CD4-positive, alpha-beta T cell (primary cell): Measurements from ENCODE around the gene CTNNA1. TPM values are rescaled to one million over a fixed set of nuclear protein-coding genes. Genes with fewer than 3 reads are reported as not detected.

Source experiments
- ATAC-seq: fragments of 200-7000 bp; cut with Tn5 transposase; one replicate; pipeline ENCODE4 v1.10.0; 2022; ENCODE audit warnings: mild to moderate bottlenecking; ENCODE audit not compliant: poor library complexity
- CTCF ChIA-PET: fragments of 350-600 bp; sonication (Branson Sonifier 250); formaldehyde crosslinking; loops from one replicate; lab custom pipeline; 2021; ENCODE audit warnings: antibody characterized with exemption, inconsistent platforms; lab: Charles Lee
- POLR2A ChIA-PET: fragments of 350-600 bp; sonication (Branson Sonifier 250); formaldehyde crosslinking; loops from one replicate; lab custom pipeline; 2021; ENCODE audit warnings: antibody characterized with exemption, inconsistent platforms; lab: Charles Lee
- DNase-seq, 14 experiments: peaks; one replicate each; pipeline ENCODE4 v3.0.0-alpha.2; 2013 to 2020; ENCODE audit warnings: mixed read lengths in 2 of 14
- H3K27ac ChIP-seq, 2 donors: one replicate each; pipeline versions ENCODE4 v1.5.1 to v1.7.0; 2013; ENCODE audit warnings: low read length in 2 of 2, low read depth in 1 of 2, mild to moderate bottlenecking in 1 of 2
- H3K27me3 ChIP-seq, 2 experiments: 1 replicate in 1 of 2; 2 replicates in 1 of 2; pipeline versions ENCODE4 v1.6.1 to v1.7.0; 2013; ENCODE audit warnings: low read length in 2 of 2, control low read depth in 1 of 2, mild to moderate bottlenecking in 1 of 2, moderate library complexity in 1 of 2; ENCODE audit not compliant: insufficient read depth in 2 of 2, control insufficient read depth in 1 of 2
- H3K36me3 ChIP-seq: one replicate; pipeline ENCODE4 v1.6.1; 2013; ENCODE audit warnings: low read length, control low read depth; ENCODE audit not compliant: insufficient read depth
- H3K4me1 ChIP-seq: one replicate; pipeline ENCODE4 v1.6.1; 2013; ENCODE audit warnings: low read length, control low read depth; ENCODE audit not compliant: insufficient read depth
- H3K4me3 ChIP-seq: one replicate; pipeline ENCODE4 v1.5.1; 2013; ENCODE audit warnings: mild to moderate bottlenecking, low read length, moderate library complexity
- H3K9me3 ChIP-seq, 2 experiments: 1 replicate in 1 of 2; 2 replicates in 1 of 2; pipeline versions ENCODE4 v1.6.1 to v1.7.0; 2013; ENCODE audit warnings: low read length in 2 of 2, mild to moderate bottlenecking in 2 of 2, control low read depth in 1 of 2, moderate library complexity in 1 of 2; ENCODE audit not compliant: control insufficient read depth in 1 of 2, insufficient read depth in 1 of 2
- H3K27ac Mint-ChIP-seq: one replicate; pipeline ENCODE4 v1.8.0; 2020; ENCODE audit warnings: mixed read lengths
- H3K27me3 Mint-ChIP-seq: one replicate; pipeline ENCODE4 v1.8.0; 2021; ENCODE audit warnings: mixed read lengths
- H3K36me3 Mint-ChIP-seq: one replicate; pipeline ENCODE4 v1.8.0; 2021; ENCODE audit warnings: low read depth, mixed read lengths
- H3K4me1 Mint-ChIP-seq: one replicate; pipeline ENCODE4 v1.8.0; 2021; ENCODE audit warnings: low read depth, mixed read lengths
- H3K4me3 Mint-ChIP-seq: one replicate; pipeline ENCODE4 v1.8.0; 2020; ENCODE audit warnings: mild to moderate bottlenecking, mixed read lengths
- H3K9me3 Mint-ChIP-seq: one replicate; pipeline ENCODE4 v1.8.0; 2020; ENCODE audit warnings: mixed read lengths
- CTCF ChIP-seq: fragments of 200-600 bp; IDR thresholded peaks from one replicate; pipeline ENCODE4 v1.8.0; 2022; ENCODE audit warnings: antibody characterized with exemption, mild to moderate bottlenecking
- intact Hi-C, 2 experiments: fragments of 100-400 bp; cut with DNase I in 1 of 2; cut with micrococcal nuclease in 1 of 2; formaldehyde crosslinking; loops; one replicate each; pipeline versions ENCODE4 v1.15.1 to v1.9.0; 2023 to 2025; cut with DNase I, micrococcal nuclease
- total RNA-seq, 174 experiments: library from RNA in 2 of 174; stranded (reverse) in 2 of 174; gene quantifications; one replicate each; pipeline ENCODE4 v1.2.3 and lab custom pipeline; 2021 to 2026

CTNNA1 gene
- total RNA-seq, 2 experiments from 2014 or later: 6.0 to 6.7 TPM

GRCh38 chr5:138890644-138891043 lies 137.4 kb downstream of the CTNNA1 start:
- Mint-ChIP-seq H3K4me3 (no peak overlapping the region), H3K27ac (no peak overlapping the region), H3K36me3 (peaks cover 22% of the 10 kb centered on the region), H3K27me3 (no peaks in the 10 kb centered on the region), H3K4me1 (no peaks in the 10 kb centered on the region), H3K9me3 (peaks cover 12% of the 10 kb centered on the region)
- no peaks in the 10 kb centered on the region for H3K4me1 ChIP-seq
- ChIA-PET CTCF (no interaction called here), POLR2A (no interaction called here)
- H3K27ac ChIP-seq: no peak overlapping the region
- no peak overlapping the region for H3K4me3 ChIP-seq
- no peak for TF ChIP-seq CTCF
- peaks cover 0 to 11% of the 10 kb centered on the region in 2 experiments for H3K9me3 ChIP-seq
- DNase-seq: no peak
- H3K36me3 ChIP-seq: peaks cover 14% of the 10 kb centered on the region
- no peak for ATAC-seq
- no peaks in the 10 kb centered on the region for H3K27me3 ChIP-seq
- intact Hi-C loops: no loop called here

DNA sequence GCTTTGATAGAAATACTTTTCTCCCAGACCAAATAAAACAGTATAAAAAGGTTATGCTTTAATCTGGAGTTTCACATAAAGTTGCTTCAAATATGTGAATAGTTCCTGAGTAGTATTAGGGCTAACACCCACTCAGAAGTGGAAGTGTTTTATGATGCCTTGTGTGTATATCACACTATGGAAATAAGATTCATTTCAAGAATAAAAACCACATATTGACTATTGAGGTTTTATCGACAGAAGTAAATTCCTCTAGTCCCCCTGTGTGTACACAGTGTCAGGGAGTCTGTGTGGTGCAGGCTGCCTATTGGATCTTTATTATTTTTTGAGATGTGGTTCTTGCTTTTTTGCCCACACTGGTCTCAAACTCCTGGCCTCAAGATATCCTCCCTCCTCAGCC lies 142.7 kb downstream of the CTNNA1 start:
- CTCF ChIA-PET: no interaction called here
- Mint-ChIP-seq H3K27ac (no peak overlapping the region), H3K27me3 (no peaks in the 10 kb centered on the region), H3K4me1 (no peaks in the 10 kb centered on the region), H3K9me3 (peaks cover 3% of the 10 kb centered on the region), H3K4me3 (no peak overlapping the region), H3K36me3 (peaks cover 5% of the 10 kb centered on the region)
- no peak overlapping the region for H3K4me3 ChIP-seq
- no peaks in the 10 kb centered on the region for H3K4me1 ChIP-seq
- no peak overlapping the region for H3K27ac ChIP-seq
- no peak for ATAC-seq
- no peaks in the 10 kb centered on the region for H3K36me3 ChIP-seq
- H3K9me3 ChIP-seq: no peaks in the 10 kb centered on the region
- intact Hi-C loops: no loop called here
- no peak for DNase-seq
- no peak for TF ChIP-seq CTCF
- H3K27me3 ChIP-seq: no peaks in the 10 kb centered on the region
- POLR2A ChIA-PET: interaction anchor here (0.7 kb wide), 1 partner anchor 56 kb away, joined by 4 read pairs; no protein-coding TSS in a partner anchor

DNA sequence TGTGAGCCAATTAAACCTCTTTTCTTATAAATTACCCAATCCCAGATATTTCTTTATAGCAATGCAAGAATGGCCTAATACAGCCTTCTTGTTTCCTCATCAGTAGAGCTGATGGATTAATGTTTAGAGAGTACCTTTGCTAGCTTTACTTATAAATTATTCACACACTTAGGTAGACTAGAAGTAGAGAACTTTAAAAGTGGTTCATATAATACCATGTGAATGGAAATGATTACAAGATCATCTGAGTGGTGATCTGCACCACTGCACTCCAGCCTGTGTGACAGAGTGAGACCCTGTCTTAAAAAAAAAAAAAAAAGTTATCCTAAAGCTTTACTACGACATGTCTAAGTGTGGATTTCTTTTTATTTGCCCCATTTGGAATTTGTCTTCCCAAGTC lies 145.1 kb downstream of the CTNNA1 start:
- H3K4me1 ChIP-seq: no peaks in the 10 kb centered on the region
- Mint-ChIP-seq H3K4me3 (no peak overlapping the region), H3K9me3 (no peaks in the 10 kb centered on the region), H3K27me3 (no peaks in the 10 kb centered on the region), H3K36me3 (no peaks in the 10 kb centered on the region), H3K27ac (no peak overlapping the region), H3K4me1 (no peaks in the 10 kb centered on the region)
- no peak for ATAC-seq
- no peaks in the 10 kb centered on the region for H3K36me3 ChIP-seq
- no peak overlapping the region for H3K27ac ChIP-seq
- POLR2A ChIA-PET: interaction anchor here (0.6 kb wide), 1 partner anchor 224 kb away, joined by 4 read pairs; no protein-coding TSS in a partner anchor
- CTCF ChIA-PET: no interaction called here
- intact Hi-C loops: no loop called here
- DNase-seq: no peak
- H3K27me3 ChIP-seq: no peaks in the 10 kb centered on the region
- TF ChIP-seq CTCF: no peak
- H3K9me3 ChIP-seq: no peaks in the 10 kb centered on the region
- H3K4me3 ChIP-seq: no peak overlapping the region
